Keratinocyte (primary cell): ENCODE data around the gene SETD6. TPM values are rescaled to one million over a fixed set of nuclear protein-coding genes. Genes with fewer than 3 reads are reported as not detected.
"Not testable (repeated sequence)": the region's sequence is repeated elsewhere in the genome, so short reads cannot be mapped to it uniquely, and the experiment has no call there.

Experiments
- DNase-seq: peaks from one replicate; pipeline ENCODE4 v3.0.0-alpha.2; 2011; ENCODE audit warnings: low read depth, missing footprints, low spot score
- FAIRE-seq: peaks from 2 replicates; lab custom pipeline; 2011; peaks lifted over from hg19 to GRCh38; lab: Jason Lieb, UNC
- H2AFZ ChIP-seq: 2 replicates; pipeline ENCODE4 v1.6.0; 2012; ENCODE audit warnings: low read length, control low read depth, inconsistent platforms; ENCODE audit not compliant: control insufficient read depth
- H3K27ac ChIP-seq: 2 replicates; pipeline ENCODE4 v1.5.1; 2011; ENCODE audit warnings: low read length; ENCODE audit not compliant: control insufficient read depth, insufficient read depth
- H3K27me3 ChIP-seq: 3 replicates; pipeline ENCODE4 v1.6.0; 2011; ENCODE audit warnings: low read length; ENCODE audit not compliant: control insufficient read depth, insufficient read depth; ENCODE audit errors: extremely low read depth
- H3K36me3 ChIP-seq, 2 experiments: 2 replicates in 1 of 2; 3 replicates in 1 of 2; pipeline ENCODE4 v1.5.1; 2011; ENCODE audit warnings: low read length in 2 of 2, mild to moderate bottlenecking in 1 of 2; ENCODE audit not compliant: control insufficient read depth in 2 of 2, insufficient read depth in 2 of 2; ENCODE audit errors: extremely low read depth in 1 of 2
- H3K4me1 ChIP-seq: 3 replicates; pipeline ENCODE4 v1.5.1; 2011; ENCODE audit warnings: low read length; ENCODE audit not compliant: control insufficient read depth, insufficient read depth; ENCODE audit errors: extremely low read depth
- H3K4me2 ChIP-seq: 3 replicates; pipeline ENCODE4 v1.6.0; 2011; ENCODE audit warnings: low read depth, low read length; ENCODE audit not compliant: control insufficient read depth, insufficient read depth; ENCODE audit errors: extremely low read depth
- H3K4me3 ChIP-seq, 3 experiments: fragments of 200-600 bp in 1 of 3; sonication (generic) in 1 of 3; 2 replicates in 2 of 3; 3 replicates in 1 of 3; pipeline ENCODE4 v1.5.1; 2011 to 2016; ENCODE audit warnings: low read length in 3 of 3, mild to moderate bottlenecking in 3 of 3, control low read depth in 2 of 3, inconsistent platforms in 1 of 3, low read depth in 1 of 3, mixed read lengths in 1 of 3, mixed run types in 1 of 3, moderate library complexity in 1 of 3; ENCODE audit not compliant: control insufficient read depth in 2 of 3, insufficient read depth in 2 of 3; ENCODE audit errors: extremely low read depth in 1 of 3
- H3K79me2 ChIP-seq: 2 replicates; pipeline ENCODE4 v1.6.0; 2012; ENCODE audit warnings: low read length; ENCODE audit not compliant: control insufficient read depth, insufficient read depth
- H3K9ac ChIP-seq: 3 replicates; pipeline ENCODE4 v1.6.0; 2011; ENCODE audit warnings: low read length; ENCODE audit not compliant: control insufficient read depth, insufficient read depth; ENCODE audit errors: extremely low read depth
- H3K9me1 ChIP-seq: 3 replicates; pipeline ENCODE4 v1.6.0; 2011; ENCODE audit warnings: low read length; ENCODE audit not compliant: control insufficient read depth, insufficient read depth; ENCODE audit errors: extremely low read depth
- H3K9me3 ChIP-seq: 2 replicates; pipeline ENCODE4 v1.5.1; 2012; ENCODE audit warnings: low read depth, low read length; ENCODE audit not compliant: control insufficient read depth
- H4K20me1 ChIP-seq: 3 replicates; pipeline ENCODE4 v1.6.0; 2011; ENCODE audit warnings: low read length; ENCODE audit not compliant: control insufficient read depth, insufficient read depth; ENCODE audit errors: extremely low read depth
- CTCF ChIP-seq, 3 experiments: IDR thresholded peaks in 1 of 3; conservative IDR thresholded peaks in 1 of 3; optimal IDR thresholded peaks in 1 of 3; 2 replicates in 2 of 3; 3 replicates in 1 of 3; pipeline versions ENCODE3 to v1.5.1; 2011; ENCODE audit warnings: low read length in 3 of 3, mild to moderate bottlenecking in 3 of 3, moderate library complexity in 2 of 3, control low read depth in 1 of 3, inconsistent platforms in 1 of 3; ENCODE audit not compliant: insufficient read depth in 2 of 3; ENCODE audit errors: extremely low read depth in 1 of 3
- EZH2 ChIP-seq: IDR thresholded peaks from one replicate; pipeline ENCODE4 v1.6.1; 2012; ENCODE audit warnings: inconsistent platforms, mild to moderate bottlenecking, low read length, moderate library complexity
- dilution Hi-C: fragments of 300-500 bp; cut with MboI; formaldehyde crosslinking; loops from one replicate; pipeline ENCODE4 v1.7.0; 2020; ENCODE audit warnings: low sequenced_read_pairs; ENCODE audit not compliant: extremely low pct_ligation_motif_present
- polyA plus RNA-seq, 5 experiments: library from polyadenylated mRNA; depleted of rRNA in 3 of 5; stranded (reverse) in 3 of 5; stranded (forward) in 1 of 5; unstranded in 1 of 5; fragments of >200 nt; gene quantifications; 1 replicate in 1 of 5; 2 replicates in 3 of 5; 3 replicates in 1 of 5; pipeline versions ENCODE4 v1.2.1 to v1.2.3, GENCODE V29; 2011 to 2012; ENCODE audit warnings: missing spikeins in 2 of 5, low read depth in 1 of 5, low replicate concordance in 1 of 5
- small RNA-seq, 3 experiments: library from RNA; depleted of rRNA; stranded (forward); fragments of <200 nt; gene quantifications; one replicate each; pipeline ENCODE3, GENCODE V24; 2012; ENCODE audit warnings: low read depth in 3 of 3, low replicate concordance in 1 of 3; ENCODE audit not compliant: insufficient read length in 3 of 3

Gene SETD6
- polyA plus RNA-seq, 1 donor (not counting 4 experiments of a cell fraction or from before 2014, with no cell fraction given): 13.5 TPM

- TF ChIP-seq EZH2 (no peak), CTCF (optimal IDR thresholded peaks at IDR 0.05 in 1 of 3, IDR thresholded peaks at IDR 0.05 in 1 of 3, conservative IDR thresholded peaks at IDR 0.05 in 1 of 3; ENCODE audit: extremely low read depth in 1 of 3, insufficient read depth in 2 of 3, low read length in 3 of 3) (no peak)
- Histone ChIP-seq H3K9me1 (no peaks in the 10 kb centered on the region), H2AFZ (no peak overlapping the region), H4K20me1 (peaks cover 3% of the 10 kb centered on the region), H3K27ac (no peak overlapping the region), H3K9ac (no peak overlapping the region), H3K79me2 (peaks cover 28% of the 10 kb centered on the region), H3K27me3 (no peaks in the 10 kb centered on the region), H3K4me3 (no peak overlapping the region), H3K4me1 (peaks cover 8% of the 10 kb centered on the region), H3K36me3 (peaks cover 18 to 23% of the 10 kb centered on the region in 2 experiments), H3K9me3 (no peaks in the 10 kb centered on the region), H3K4me2 (no peak overlapping the region)
- no peak for FAIRE-seq
- no peak for DNase-seq
- dilution Hi-C loops: no loop called here
These were observed 48.5 kb downstream of the SETD6 start for GRCh38 chr16:58563775-58564174.

GRCh38 chr16:58565697-58566096 lies 50.4 kb downstream of the SETD6 start:
- H3K27me3 ChIP-seq, H3K27ac ChIP-seq, H4K20me1 ChIP-seq, H3K4me3 ChIP-seq, dilution Hi-C loops, H3K4me1 ChIP-seq, H3K9ac ChIP-seq, H3K4me2 ChIP-seq, FAIRE-seq, DNase-seq, H2AFZ ChIP-seq, H3K9me1 ChIP-seq, H3K9me3 ChIP-seq: not testable (repeated sequence)
- peaks cover 27% of the 10 kb centered on the region for H3K79me2 ChIP-seq
- H3K36me3 ChIP-seq: peaks cover 18 to 21% of the 10 kb centered on the region in 2 experiments

Small RNA genes lying within 50 kb of the gene (small RNA-seq; reads per million reads assigned to genes)
- gene RNU6-103P (0 reads per million in 3 experiments), gene SNORA46 (33.7 to 580 (median 40.1) reads per million in 3 experiments), gene SNORA50A (0 reads per million in 3 experiments)

Other genes starting within 250 kb of the SETD6 start
- not detected in 3 replicates for gene PRSS54, start 220.5 kb upstream of the SETD6 start, polyA plus RNA-seq
- 8.5 to 11.3 TPM (median 10.1 TPM) in 3 replicates for gene GINS3, start 123.0 kb upstream of the SETD6 start, polyA plus RNA-seq
- gene NDRG4, start 15.4 kb upstream of the SETD6 start, polyA plus RNA-seq: 1.1 to 4.3 TPM (median 1.3 TPM) in 3 replicates
- gene CNOT1, start 114.3 kb downstream of the SETD6 start, polyA plus RNA-seq: 135 to 196 TPM (median 163 TPM) in 3 replicates
- 11.2 to 18.9 TPM (median 18.2 TPM) in 3 replicates for gene SLC38A7, start 169.3 kb downstream of the SETD6 start, polyA plus RNA-seq
- gene GOT2, start 218.8 kb downstream of the SETD6 start, polyA plus RNA-seq: 46.2 to 174 TPM (median 99.2 TPM) in 3 replicates